ENCODE results near the gene DYNC1I1.
A peak's percentile ranks its signal among the peaks of the same experiment; 100 is the strongest.

The DYNC1I1 gene

DNA sequence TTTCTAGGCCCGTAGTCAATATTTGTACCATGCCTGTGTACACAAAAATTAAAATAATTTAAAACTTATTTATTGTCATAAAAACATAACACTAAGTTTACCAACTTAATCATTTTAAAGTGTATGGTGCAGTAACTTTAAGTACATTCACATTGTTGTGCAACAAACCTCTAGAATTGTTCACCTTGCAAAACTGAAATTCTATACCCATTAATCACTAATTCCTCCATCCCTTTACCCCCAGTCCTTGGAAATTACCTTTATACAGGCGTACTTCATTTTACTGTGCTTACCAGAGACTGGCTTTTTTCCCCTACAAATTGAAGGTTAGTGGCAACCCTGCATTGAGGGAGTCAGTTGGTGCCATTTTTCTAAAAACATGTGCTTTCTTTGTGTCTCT is 6.3 kb upstream of the DYNC1I1 start:
- H3K27ac ChIP-seq (ENCODE audit: low read length) = no peak overlapping the region
- H3K36me3 ChIP-seq (ENCODE audit: control insufficient read depth in 1 of 2, insufficient read depth in 2 of 2, low read length in 2 of 2) = no peaks in the 10 kb centered on the region
- no peaks in the 10 kb centered on the region for H3K4me1 ChIP-seq (ENCODE audit: control insufficient read depth in 1 of 2, insufficient read depth in 2 of 2, low read length in 2 of 2)
- no peaks in the 10 kb centered on the region for H3K9me3 ChIP-seq (ENCODE audit: control insufficient read depth in 1 of 2, low read length in 2 of 2)
- no peaks in the 10 kb centered on the region for H3K27me3 ChIP-seq (ENCODE audit: low read depth, low read length)
- no peak overlapping the region for H3K4me3 ChIP-seq (ENCODE audit: low read depth in 1 of 2, low read length in 2 of 2)

DNA sequence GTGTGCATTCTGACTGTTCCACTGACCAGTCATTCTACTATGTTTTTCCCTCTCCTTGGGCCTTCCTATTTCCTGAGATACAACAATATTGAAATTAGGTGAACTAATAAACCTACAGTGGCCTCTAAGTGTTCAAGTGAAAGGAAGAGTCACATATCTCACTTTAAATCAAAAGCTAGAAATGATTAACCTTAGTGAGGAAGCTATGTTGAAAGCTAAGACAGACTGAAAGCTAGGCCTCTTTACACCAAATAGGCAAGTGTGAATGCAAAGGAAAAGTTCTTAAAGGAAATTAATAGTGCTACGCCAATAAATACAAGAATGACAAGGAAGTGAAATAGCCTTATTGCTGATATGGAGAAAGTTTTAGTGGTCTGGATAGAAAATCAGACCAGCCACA is 5.7 kb upstream of the DYNC1I1 start:
- Histone ChIP-seq H3K36me3 (ENCODE audit: control insufficient read depth in 1 of 2, insufficient read depth in 2 of 2, low read length in 2 of 2) (no peaks in the 10 kb centered on the region), H3K27me3 (ENCODE audit: low read depth, low read length) (no peaks in the 10 kb centered on the region), H3K9me3 (ENCODE audit: control insufficient read depth in 1 of 2, low read length in 2 of 2) (no peaks in the 10 kb centered on the region), H3K4me3 (ENCODE audit: low read depth in 1 of 2, low read length in 2 of 2) (no peak overlapping the region), H3K27ac (ENCODE audit: low read length) (no peak overlapping the region), H3K4me1 (ENCODE audit: control insufficient read depth in 1 of 2, insufficient read depth in 2 of 2, low read length in 2 of 2) (no peaks in the 10 kb centered on the region)

DNA sequence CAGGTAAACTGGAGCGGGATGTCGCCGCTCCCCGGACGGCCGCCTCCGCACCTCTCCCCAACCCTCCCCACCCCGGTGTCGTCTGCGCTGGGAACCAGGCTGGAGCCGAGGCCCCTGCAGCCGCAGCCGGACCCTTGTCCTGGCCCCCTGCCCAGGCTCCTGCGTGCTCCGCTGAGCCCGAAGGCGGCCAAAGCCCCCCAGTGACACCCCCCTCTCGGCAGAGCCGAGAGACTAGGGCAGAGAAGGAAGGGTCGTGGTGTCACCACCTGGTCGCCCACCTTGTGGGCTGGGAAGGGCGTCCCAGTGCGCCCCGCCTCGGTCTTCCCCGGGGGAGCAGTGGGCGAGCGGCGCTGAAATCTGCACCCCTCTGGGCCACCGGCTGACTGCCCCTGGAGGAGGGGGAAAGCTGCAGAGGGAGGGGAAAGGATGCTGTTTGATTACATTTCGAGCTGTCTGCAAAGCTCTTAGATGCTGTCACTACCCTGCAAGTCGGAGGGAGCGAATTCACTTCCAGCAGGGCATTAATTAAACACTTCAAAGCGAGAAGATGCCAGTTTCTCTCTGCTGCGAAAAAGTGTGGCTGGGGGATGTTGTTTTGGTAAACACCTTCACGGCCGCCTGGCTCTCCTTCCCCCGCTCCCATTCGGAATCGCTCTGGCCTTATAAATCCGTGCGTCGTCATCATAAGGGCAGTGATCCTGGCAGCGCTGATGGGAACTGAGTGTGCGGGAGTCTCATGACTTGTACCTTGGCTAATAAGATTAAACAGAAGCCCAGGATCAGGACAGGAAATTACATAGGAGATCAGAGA is 622 bp downstream of the DYNC1I1 start:
- H3K27ac ChIP-seq (ENCODE audit: low read length) = no peak overlapping the region
- H3K27me3 ChIP-seq (ENCODE audit: low read depth, low read length) = no peaks in the 10 kb centered on the region
- H3K4me1 ChIP-seq (ENCODE audit: control insufficient read depth in 1 of 2, insufficient read depth in 2 of 2, low read length in 2 of 2) = peaks cover 0 to 13% of the 10 kb centered on the region in 2 donors
- H3K4me3 ChIP-seq (ENCODE audit: low read depth in 1 of 2, low read length in 2 of 2) = peak overlapping the region; percentile 71 to 78
- no peaks in the 10 kb centered on the region for H3K36me3 ChIP-seq (ENCODE audit: control insufficient read depth in 1 of 2, insufficient read depth in 2 of 2, low read length in 2 of 2)
- H3K9me3 ChIP-seq (ENCODE audit: control insufficient read depth in 1 of 2, low read length in 2 of 2) = no peaks in the 10 kb centered on the region

DNA sequence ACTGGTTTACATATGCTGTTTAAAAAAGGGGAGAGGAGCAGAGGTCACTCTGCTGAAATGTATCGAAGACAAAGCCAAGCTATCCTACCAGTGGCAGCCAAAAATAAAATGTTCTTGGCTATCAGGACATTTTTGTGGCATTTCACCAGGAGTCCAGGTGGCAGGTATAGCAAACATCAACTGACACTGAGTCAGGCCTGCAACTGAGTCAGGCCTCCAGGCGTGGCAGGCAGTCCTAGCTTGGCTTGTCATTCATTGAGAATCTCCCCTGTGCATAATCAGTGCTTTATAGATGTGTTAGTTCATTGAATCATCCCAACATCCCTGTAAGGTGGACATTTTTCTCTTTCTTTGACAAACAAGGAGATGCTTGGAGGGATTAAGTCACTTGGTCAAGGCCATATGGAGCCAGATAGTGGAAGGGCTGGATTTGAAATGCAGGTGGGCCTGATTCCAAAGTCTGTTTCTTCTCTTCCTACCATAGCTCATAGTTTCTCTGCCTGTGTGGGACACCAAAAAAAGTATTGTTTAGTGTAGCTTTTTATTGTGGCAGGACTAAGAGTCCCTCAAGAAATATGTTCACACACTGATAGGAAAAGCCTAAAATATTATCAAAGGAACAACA is 4.3 kb downstream of the DYNC1I1 start:
- Histone ChIP-seq H3K27ac (ENCODE audit: low read length) (no peak overlapping the region), H3K27me3 (ENCODE audit: low read depth, low read length) (no peaks in the 10 kb centered on the region)

DNA sequence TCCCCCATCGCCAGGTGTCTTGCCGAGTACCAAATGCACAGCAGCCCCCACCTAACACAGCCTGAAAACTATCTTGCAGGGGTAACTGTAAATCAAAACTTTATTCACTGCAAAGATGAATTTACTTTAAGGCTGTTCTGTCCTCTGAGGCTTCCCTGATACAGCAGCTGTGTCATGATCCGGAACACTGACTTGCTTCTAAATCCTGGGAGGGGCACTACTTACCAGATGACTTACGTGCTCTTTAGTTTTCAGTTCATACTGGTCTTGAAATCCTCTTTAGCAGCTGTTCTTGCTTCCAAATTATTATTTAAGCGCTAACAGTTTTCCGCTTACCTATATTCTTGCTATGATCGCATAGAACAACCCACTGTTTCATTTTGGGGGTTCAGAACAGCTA is 4.9 kb downstream of the DYNC1I1 start:
- H3K27me3 ChIP-seq (ENCODE audit: low read depth, low read length) = no peaks in the 10 kb centered on the region
- peaks cover 0 to 3% of the 10 kb centered on the region in 2 donors for H3K36me3 ChIP-seq (ENCODE audit: control insufficient read depth in 1 of 2, insufficient read depth in 2 of 2, low read length in 2 of 2)
- H3K27ac ChIP-seq (ENCODE audit: low read length) = no peak overlapping the region
- H3K4me1 ChIP-seq (ENCODE audit: control insufficient read depth in 1 of 2, insufficient read depth in 2 of 2, low read length in 2 of 2) = peaks cover 0 to 13% of the 10 kb centered on the region in 2 donors
- H3K4me3 ChIP-seq (ENCODE audit: low read depth in 1 of 2, low read length in 2 of 2) = no peak overlapping the region
- peaks cover 0 to under 1% of the 10 kb centered on the region in 2 donors for H3K9me3 ChIP-seq (ENCODE audit: control insufficient read depth in 1 of 2, low read length in 2 of 2)

More for the DNA sequence above, 4.3 kb downstream of the DYNC1I1 start:
- H3K36me3 ChIP-seq (ENCODE audit: control insufficient read depth in 1 of 2, insufficient read depth in 2 of 2, low read length in 2 of 2) = no peaks in the 10 kb centered on the region
- no peak overlapping the region for H3K4me3 ChIP-seq (ENCODE audit: low read depth in 1 of 2, low read length in 2 of 2)
- no peaks in the 10 kb centered on the region for H3K9me3 ChIP-seq (ENCODE audit: control insufficient read depth in 1 of 2, low read length in 2 of 2)
- H3K4me1 ChIP-seq (ENCODE audit: control insufficient read depth in 1 of 2, insufficient read depth in 2 of 2, low read length in 2 of 2) = peaks cover 0 to 13% of the 10 kb centered on the region in 2 donors

DNA sequence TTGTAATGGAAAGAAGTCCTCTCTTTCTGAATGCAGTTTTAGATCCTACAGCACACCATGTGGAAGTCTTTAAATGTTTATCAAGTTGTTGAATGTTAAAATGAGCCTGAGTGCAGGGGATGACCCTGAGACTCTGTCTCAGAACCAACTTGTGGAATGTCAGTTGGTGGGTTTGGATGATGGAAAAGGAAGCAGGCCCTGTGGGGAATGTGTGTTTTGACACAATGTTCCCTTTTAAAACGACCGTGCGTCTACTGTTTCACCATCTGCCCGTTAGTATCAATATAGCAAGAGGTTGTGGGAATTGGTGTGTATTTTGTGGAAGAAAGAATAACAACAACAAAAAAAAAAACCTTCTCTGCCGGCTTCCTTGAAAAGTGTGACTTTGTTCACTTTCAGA is 8.3 kb downstream of the DYNC1I1 start:
- peaks cover 0 to 6% of the 10 kb centered on the region in 2 donors for H3K4me1 ChIP-seq (ENCODE audit: control insufficient read depth in 1 of 2, insufficient read depth in 2 of 2, low read length in 2 of 2)
- peaks cover 0 to 5% of the 10 kb centered on the region in 2 donors for H3K9me3 ChIP-seq (ENCODE audit: control insufficient read depth in 1 of 2, low read length in 2 of 2)
- no peak overlapping the region for H3K4me3 ChIP-seq (ENCODE audit: low read depth in 1 of 2, low read length in 2 of 2)
- H3K36me3 ChIP-seq (ENCODE audit: control insufficient read depth in 1 of 2, insufficient read depth in 2 of 2, low read length in 2 of 2) = peaks cover 0 to 5% of the 10 kb centered on the region in 2 donors
- no peaks in the 10 kb centered on the region for H3K27me3 ChIP-seq (ENCODE audit: low read depth, low read length)
- no peak overlapping the region for H3K27ac ChIP-seq (ENCODE audit: low read length)

DNA sequence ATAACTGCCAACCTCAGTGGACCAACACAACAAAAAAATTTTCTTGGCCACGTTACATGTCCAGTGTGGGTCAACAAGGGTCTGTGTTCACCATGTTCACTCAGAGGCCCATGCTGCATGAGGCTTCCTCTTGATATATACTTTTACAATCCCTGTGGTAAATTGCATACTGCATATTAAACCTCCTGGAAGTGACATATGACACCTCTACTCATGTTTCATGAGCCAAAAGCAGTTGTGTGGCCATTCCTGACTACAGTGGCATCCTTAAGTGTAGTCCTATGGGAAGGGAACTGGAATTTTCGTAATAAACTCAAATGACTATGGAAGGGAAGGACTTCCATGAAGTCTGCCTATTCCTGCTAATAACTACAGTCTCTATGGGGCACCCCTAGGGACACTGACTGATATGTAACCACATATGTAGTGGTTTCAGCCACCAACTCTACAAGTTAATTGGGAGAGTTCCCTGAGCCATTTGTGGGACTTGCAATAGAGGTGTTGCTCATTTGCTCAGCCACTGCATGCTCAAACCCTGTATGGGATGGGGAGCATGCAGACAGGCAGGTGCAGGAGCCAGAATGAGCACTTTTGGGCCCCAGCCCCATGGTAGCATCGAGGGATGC is 9.7 kb downstream of the DYNC1I1 start:
- Histone ChIP-seq H3K9me3 (ENCODE audit: control insufficient read depth in 1 of 2, low read length in 2 of 2) (peaks cover 0 to 5% of the 10 kb centered on the region in 2 donors), H3K4me1 (ENCODE audit: control insufficient read depth in 1 of 2, insufficient read depth in 2 of 2, low read length in 2 of 2) (peaks cover 0 to 4% of the 10 kb centered on the region in 2 donors), H3K27ac (ENCODE audit: low read length) (no peak overlapping the region), H3K27me3 (ENCODE audit: low read depth, low read length) (no peaks in the 10 kb centered on the region), H3K4me3 (ENCODE audit: low read depth in 1 of 2, low read length in 2 of 2) (no peak overlapping the region), H3K36me3 (ENCODE audit: control insufficient read depth in 1 of 2, insufficient read depth in 2 of 2, low read length in 2 of 2) (peaks cover 0 to 5% of the 10 kb centered on the region in 2 donors)

DNA sequence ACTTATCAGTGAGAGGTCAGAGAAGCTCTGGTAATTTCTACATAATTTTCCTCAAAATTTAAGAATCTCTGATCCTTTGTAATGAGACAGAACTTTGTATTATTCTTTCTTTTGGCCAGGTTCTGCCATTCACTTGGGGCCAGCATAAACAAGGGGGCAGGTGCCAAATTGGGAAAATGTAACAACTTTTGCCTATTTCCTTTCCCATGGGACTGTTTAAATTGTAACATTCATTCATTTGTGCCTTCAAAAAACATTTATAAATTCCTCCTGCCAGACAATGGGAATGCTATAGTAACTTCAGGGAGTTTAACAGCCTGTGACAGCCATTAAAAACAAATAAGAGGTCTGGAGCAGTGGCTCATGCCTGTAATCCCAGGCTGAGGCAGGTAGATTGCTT is 12.4 kb downstream of the DYNC1I1 start:
- H3K36me3 ChIP-seq (ENCODE audit: control insufficient read depth in 1 of 2, insufficient read depth in 2 of 2, low read length in 2 of 2) = peaks cover 0 to 5% of the 10 kb centered on the region in 2 donors
- H3K4me1 ChIP-seq (ENCODE audit: control insufficient read depth in 1 of 2, insufficient read depth in 2 of 2, low read length in 2 of 2) = no peaks in the 10 kb centered on the region
- peaks cover 0 to 5% of the 10 kb centered on the region in 2 donors for H3K9me3 ChIP-seq (ENCODE audit: control insufficient read depth in 1 of 2, low read length in 2 of 2)
- H3K27ac ChIP-seq (ENCODE audit: low read length) = no peak overlapping the region
- no peak overlapping the region for H3K4me3 ChIP-seq (ENCODE audit: low read depth in 1 of 2, low read length in 2 of 2)
- no peaks in the 10 kb centered on the region for H3K27me3 ChIP-seq (ENCODE audit: low read depth, low read length)

DNA sequence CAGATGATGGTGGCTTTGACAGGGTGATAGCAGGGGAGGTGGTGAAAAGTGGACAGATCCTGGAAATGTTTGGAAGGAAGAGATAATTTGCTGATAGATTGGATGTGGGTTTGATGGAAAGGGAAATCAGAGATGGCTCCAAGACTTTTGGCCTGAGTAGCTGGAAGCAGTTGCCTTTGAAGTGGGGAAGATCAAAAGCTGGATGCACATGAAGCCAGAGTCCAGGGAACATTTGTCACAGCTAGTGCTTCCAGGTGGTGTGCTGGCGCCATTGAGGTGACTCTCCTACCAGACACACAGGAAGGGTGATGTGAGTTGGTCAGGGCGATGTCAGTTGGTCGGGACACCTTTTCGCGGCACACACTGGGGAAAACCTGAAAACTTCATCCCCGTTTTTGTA is 15.9 kb downstream of the DYNC1I1 start:
- no peak overlapping the region for H3K27ac ChIP-seq (ENCODE audit: low read length)
- no peaks in the 10 kb centered on the region for H3K4me1 ChIP-seq (ENCODE audit: control insufficient read depth in 1 of 2, insufficient read depth in 2 of 2, low read length in 2 of 2)
- H3K27me3 ChIP-seq (ENCODE audit: low read depth, low read length) = no peaks in the 10 kb centered on the region
- H3K9me3 ChIP-seq (ENCODE audit: control insufficient read depth in 1 of 2, low read length in 2 of 2) = no peaks in the 10 kb centered on the region
- H3K4me3 ChIP-seq (ENCODE audit: low read depth in 1 of 2, low read length in 2 of 2) = no peak overlapping the region
- H3K36me3 ChIP-seq (ENCODE audit: control insufficient read depth in 1 of 2, insufficient read depth in 2 of 2, low read length in 2 of 2) = no peaks in the 10 kb centered on the region

DNA sequence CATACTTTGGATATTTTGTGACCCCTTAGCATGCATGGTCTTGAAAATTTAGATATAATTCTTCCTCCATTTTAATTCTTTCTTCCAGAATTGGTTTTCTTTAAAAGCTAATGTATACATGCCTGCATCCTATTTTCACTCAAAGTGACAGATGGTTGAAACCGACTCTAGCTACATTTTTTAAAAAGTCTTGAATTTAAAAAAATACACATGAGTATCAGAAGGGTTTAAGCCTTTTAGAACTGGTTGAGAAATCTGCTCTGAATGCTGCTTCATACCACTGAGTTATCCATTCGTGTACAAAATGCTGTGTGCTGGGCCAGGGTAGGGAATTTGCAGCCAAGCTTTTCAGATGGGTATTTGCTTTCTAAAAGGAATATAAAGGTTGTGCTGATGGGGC is 16.5 kb downstream of the DYNC1I1 start:
- Histone ChIP-seq H3K4me1 (ENCODE audit: control insufficient read depth in 1 of 2, insufficient read depth in 2 of 2, low read length in 2 of 2) (no peaks in the 10 kb centered on the region), H3K27ac (ENCODE audit: low read length) (no peak overlapping the region), H3K9me3 (ENCODE audit: control insufficient read depth in 1 of 2, low read length in 2 of 2) (no peaks in the 10 kb centered on the region), H3K27me3 (ENCODE audit: low read depth, low read length) (no peaks in the 10 kb centered on the region), H3K36me3 (ENCODE audit: control insufficient read depth in 1 of 2, insufficient read depth in 2 of 2, low read length in 2 of 2) (no peaks in the 10 kb centered on the region), H3K4me3 (ENCODE audit: low read depth in 1 of 2, low read length in 2 of 2) (no peak overlapping the region)

DNA sequence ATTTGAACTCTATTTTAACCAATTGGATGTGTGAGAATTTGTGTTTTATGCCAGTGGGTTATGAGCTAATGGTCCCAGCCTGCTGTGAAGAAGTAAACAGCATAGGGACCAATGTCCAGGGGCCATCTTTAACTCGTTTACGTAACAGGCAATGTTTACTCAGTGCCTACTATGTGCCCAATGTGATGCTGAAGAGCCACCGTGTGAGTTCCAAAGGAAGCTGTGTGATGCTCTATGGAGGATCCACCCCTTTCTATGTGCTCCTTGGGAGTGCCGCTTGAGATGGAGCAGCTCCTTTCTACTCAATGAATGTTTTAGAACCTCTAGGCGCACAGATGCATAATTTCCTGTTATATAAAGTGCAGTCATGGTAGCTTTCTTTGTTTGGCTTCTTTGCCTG is 21.3 kb downstream of the DYNC1I1 start:
- H3K9me3 ChIP-seq (ENCODE audit: control insufficient read depth in 1 of 2, low read length in 2 of 2) = no peaks in the 10 kb centered on the region
- no peaks in the 10 kb centered on the region for H3K4me1 ChIP-seq (ENCODE audit: control insufficient read depth in 1 of 2, insufficient read depth in 2 of 2, low read length in 2 of 2)
- H3K27ac ChIP-seq (ENCODE audit: low read length) = no peak overlapping the region
- H3K36me3 ChIP-seq (ENCODE audit: control insufficient read depth in 1 of 2, insufficient read depth in 2 of 2, low read length in 2 of 2) = no peaks in the 10 kb centered on the region
- H3K27me3 ChIP-seq (ENCODE audit: low read depth, low read length) = no peaks in the 10 kb centered on the region
- no peak overlapping the region for H3K4me3 ChIP-seq (ENCODE audit: low read depth in 1 of 2, low read length in 2 of 2)

All from muscle layer of duodenum (tissue), 2 donors.